ENCODE measurements around the gene ADAMTS1.

DNA sequence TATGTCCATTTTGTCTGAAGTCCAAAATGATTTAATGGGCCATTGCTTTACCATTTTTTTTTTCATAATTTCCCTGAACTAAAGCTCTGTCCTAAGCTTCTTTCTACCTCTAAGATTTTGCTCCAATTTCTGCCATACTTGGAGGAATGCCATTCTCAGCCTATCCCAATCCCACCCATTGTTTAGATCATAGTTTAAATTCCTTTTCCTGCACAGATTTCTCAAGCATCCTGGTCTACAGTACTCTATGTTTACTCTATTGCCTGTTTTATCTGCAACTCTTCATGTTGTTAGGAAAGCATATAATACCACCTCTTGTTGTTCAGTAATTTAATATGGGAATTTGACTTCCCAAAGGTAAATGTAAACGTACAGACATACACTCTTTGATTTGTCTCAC lies 30.8 kb downstream of the ADAMTS1 start:
- TF ChIP-seq EZH2phosphoT487 (IDR thresholded peaks at IDR 0.05): no peak
- TF ChIP-seq EZH2 (IDR thresholded peaks at IDR 0.05): no peak

Data from neural progenitor cell (in vitro differentiated cells).